HUES6 (cell line): Measurements from ENCODE around the gene PDE8B.

Source experiments
- H3K27ac ChIP-seq: 2 replicates; pipeline ENCODE4 v1.7.0; 2013; ENCODE audit warnings: low read depth, mild to moderate bottlenecking, low read length, inconsistent platforms
- H3K27me3 ChIP-seq: 2 replicates; pipeline ENCODE4 v1.6.1; 2013; ENCODE audit warnings: low read length; ENCODE audit not compliant: control insufficient read depth, insufficient read depth
- H3K36me3 ChIP-seq: 2 replicates; pipeline ENCODE4 v1.6.1; 2013; ENCODE audit warnings: low read length; ENCODE audit not compliant: control insufficient read depth, insufficient read depth
- H3K4me1 ChIP-seq: 2 replicates; pipeline ENCODE4 v1.6.1; 2013; ENCODE audit warnings: low read length; ENCODE audit not compliant: control insufficient read depth, insufficient read depth
- H3K4me3 ChIP-seq: 2 replicates; pipeline ENCODE4 v1.5.1; 2013; ENCODE audit warnings: low read depth, low read length
- H3K9ac ChIP-seq: one replicate; pipeline ENCODE4 v1.6.1; 2013; ENCODE audit warnings: mild to moderate bottlenecking, low read length
- H3K9me3 ChIP-seq: 2 replicates; pipeline ENCODE4 v1.6.1; 2013; ENCODE audit warnings: low read depth, low read length; ENCODE audit not compliant: control insufficient read depth, insufficient read depth

The PDE8B gene

DNA sequence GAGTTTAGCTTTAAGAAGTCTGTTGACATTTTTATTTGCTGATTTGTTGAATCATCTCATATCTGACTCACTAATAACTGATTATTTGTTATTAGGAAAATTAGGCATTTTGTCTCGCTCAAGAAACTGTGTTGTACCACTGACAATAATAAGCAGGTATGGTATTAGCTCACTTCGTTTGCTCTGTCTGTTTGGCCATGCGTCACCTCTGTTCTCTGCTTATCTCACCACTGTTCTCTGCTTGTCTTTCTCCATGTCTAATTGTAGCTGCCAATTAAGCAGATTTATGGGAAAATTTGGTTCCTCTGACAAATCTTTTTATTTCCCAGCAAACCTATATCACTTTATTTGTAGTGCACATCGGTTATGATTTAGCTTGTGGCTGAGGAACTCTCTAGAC lies 142.8 kb downstream of the PDE8B start:
- no peak overlapping the region for H3K27ac ChIP-seq
- no peaks in the 10 kb centered on the region for H3K27me3 ChIP-seq
- H3K4me1 ChIP-seq: no peaks in the 10 kb centered on the region
- H3K36me3 ChIP-seq: no peaks in the 10 kb centered on the region
- no peak overlapping the region for H3K4me3 ChIP-seq
- no peaks in the 10 kb centered on the region for H3K9me3 ChIP-seq
- H3K9ac ChIP-seq: no peak overlapping the region

GRCh38 chr5:77354454-77354853 lies 144.0 kb downstream of the PDE8B start:
- Histone ChIP-seq H3K27me3 (no peaks in the 10 kb centered on the region), H3K36me3 (no peaks in the 10 kb centered on the region), H3K27ac (no peak overlapping the region), H3K4me1 (no peaks in the 10 kb centered on the region), H3K9me3 (no peaks in the 10 kb centered on the region), H3K4me3 (no peak overlapping the region), H3K9ac (no peak overlapping the region)

DNA sequence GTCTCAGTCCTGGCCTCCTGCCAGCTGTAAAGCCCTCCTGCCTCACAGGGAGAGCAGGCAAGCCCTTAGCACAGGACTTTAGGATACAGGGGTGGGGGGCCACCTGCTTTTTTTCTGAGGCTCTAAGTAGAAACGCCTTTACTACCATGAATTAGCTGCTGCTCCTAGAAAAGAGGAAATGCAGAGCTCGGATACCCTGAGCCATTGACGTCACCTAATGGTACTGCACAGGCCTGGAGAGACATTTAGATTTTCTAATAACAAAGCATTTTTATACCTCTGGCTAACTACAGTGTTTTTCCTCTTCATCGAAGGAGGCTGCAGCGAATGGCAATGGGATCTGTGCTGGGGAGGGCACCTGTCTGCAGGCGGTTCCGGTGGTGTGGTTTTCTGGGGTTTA lies 144.6 kb downstream of the PDE8B start:
- Histone ChIP-seq H3K4me1 (no peaks in the 10 kb centered on the region), H3K27me3 (no peaks in the 10 kb centered on the region), H3K27ac (no peak overlapping the region), H3K4me3 (no peak overlapping the region), H3K9ac (no peak overlapping the region), H3K9me3 (no peaks in the 10 kb centered on the region), H3K36me3 (no peaks in the 10 kb centered on the region)

DNA sequence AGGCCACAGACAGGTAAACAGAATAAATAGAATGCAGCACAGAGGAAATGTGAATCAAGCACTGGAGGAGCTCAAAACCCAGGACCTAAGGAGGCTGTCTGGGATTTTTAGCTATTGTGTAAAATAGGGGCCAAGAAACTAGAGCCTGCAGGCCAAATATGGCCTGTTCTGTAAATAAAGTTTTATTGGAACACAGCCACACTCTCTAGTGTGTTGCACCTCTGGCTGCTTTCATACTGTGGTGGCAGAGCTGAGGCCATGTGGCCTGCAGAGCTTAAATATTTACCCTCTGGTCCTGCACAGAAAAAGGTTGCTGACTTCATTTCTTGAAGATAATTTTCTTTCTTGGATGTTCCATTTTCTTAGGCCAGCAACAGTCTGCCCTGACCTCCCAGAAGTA lies 145.3 kb downstream of the PDE8B start:
- Histone ChIP-seq H3K9me3 (no peaks in the 10 kb centered on the region), H3K27ac (no peak overlapping the region), H3K4me3 (no peak overlapping the region), H3K4me1 (no peaks in the 10 kb centered on the region), H3K36me3 (no peaks in the 10 kb centered on the region), H3K27me3 (no peaks in the 10 kb centered on the region), H3K9ac (no peak overlapping the region)

GRCh38 chr5:77356740-77357139 lies 146.3 kb downstream of the PDE8B start:
- H3K9me3 ChIP-seq: no peaks in the 10 kb centered on the region
- no peaks in the 10 kb centered on the region for H3K27me3 ChIP-seq
- no peak overlapping the region for H3K9ac ChIP-seq
- H3K4me3 ChIP-seq: no peak overlapping the region
- H3K36me3 ChIP-seq: no peaks in the 10 kb centered on the region
- no peak overlapping the region for H3K27ac ChIP-seq
- H3K4me1 ChIP-seq: no peaks in the 10 kb centered on the region

GRCh38 chr5:77358255-77359205 lies 148.1 kb downstream of the PDE8B start:
- H3K9me3 ChIP-seq: no peaks in the 10 kb centered on the region
- no peaks in the 10 kb centered on the region for H3K36me3 ChIP-seq
- H3K4me1 ChIP-seq: no peaks in the 10 kb centered on the region
- H3K27ac ChIP-seq: no peak overlapping the region
- no peak overlapping the region for H3K4me3 ChIP-seq
- H3K9ac ChIP-seq: no peak overlapping the region
- no peaks in the 10 kb centered on the region for H3K27me3 ChIP-seq

DNA sequence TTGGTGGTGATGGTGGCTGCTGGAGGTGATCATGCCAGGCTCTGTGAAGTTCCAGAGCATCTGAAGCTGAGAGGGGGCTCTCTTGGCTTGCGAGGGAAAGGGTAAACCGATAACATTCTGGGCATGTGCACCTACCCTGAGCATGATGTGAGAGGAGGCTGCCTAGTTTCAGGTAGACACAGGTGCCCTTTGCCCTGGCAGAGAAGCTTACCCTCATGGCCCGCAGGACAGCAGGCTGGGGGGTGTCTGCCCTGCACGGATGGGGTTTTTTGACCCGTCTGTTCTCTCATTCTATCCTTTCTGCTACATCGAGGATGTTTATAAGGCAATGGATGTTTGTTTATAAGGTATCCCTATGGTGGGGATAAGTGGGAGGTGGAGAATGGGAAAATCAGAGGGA lies 148.8 kb downstream of the PDE8B start:
- Histone ChIP-seq H3K4me3 (no peak overlapping the region), H3K27ac (no peak overlapping the region), H3K36me3 (no peaks in the 10 kb centered on the region), H3K9me3 (no peaks in the 10 kb centered on the region), H3K9ac (no peak overlapping the region), H3K27me3 (no peaks in the 10 kb centered on the region), H3K4me1 (no peaks in the 10 kb centered on the region)

DNA sequence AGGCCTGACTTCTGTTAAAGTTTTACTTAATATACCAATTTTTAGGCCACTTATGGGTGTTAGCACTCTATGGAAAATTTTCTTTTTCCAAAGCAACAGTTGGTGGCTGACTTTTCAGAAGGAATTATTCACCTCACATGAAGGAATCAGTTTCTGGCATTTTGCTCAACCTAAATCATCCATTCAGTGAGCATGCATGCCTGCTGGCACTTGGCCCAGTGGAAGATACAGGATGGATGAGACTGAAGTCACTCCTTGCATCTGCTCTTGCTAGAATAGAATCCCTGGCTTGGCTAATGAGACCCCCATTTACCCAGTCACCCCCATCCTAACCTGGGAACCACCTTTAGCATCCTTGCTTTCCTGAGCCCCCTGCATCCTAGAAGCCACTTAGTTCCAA lies 149.9 kb downstream of the PDE8B start:
- Histone ChIP-seq H3K9me3 (no peaks in the 10 kb centered on the region), H3K9ac (no peak overlapping the region), H3K27ac (no peak overlapping the region), H3K36me3 (no peaks in the 10 kb centered on the region), H3K4me3 (no peak overlapping the region), H3K4me1 (no peaks in the 10 kb centered on the region), H3K27me3 (no peaks in the 10 kb centered on the region)

DNA sequence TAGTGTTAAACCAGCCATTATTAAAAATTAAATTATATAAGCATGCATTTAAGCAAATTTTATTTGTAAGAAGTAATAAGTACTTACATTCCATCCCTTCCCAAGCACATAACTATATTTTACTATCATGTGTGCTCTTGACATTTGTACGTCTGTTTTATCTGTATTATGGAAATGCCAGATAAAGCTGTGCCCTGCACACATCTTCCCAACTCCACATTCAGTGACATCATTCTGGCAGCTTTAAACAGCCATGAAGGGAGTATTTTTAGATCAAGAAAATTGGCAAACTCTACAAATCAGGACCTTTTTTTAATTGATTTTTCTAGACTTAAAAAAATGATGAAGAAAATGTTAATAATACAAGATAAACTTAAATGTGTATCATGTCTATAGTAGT lies 150.5 kb downstream of the PDE8B start:
- Histone ChIP-seq H3K27ac (no peak overlapping the region), H3K9ac (no peak overlapping the region), H3K27me3 (no peaks in the 10 kb centered on the region), H3K36me3 (no peaks in the 10 kb centered on the region), H3K4me1 (no peaks in the 10 kb centered on the region), H3K4me3 (no peak overlapping the region), H3K9me3 (no peaks in the 10 kb centered on the region)

- H3K36me3 ChIP-seq: no peaks in the 10 kb centered on the region
- no peak overlapping the region for H3K9ac ChIP-seq
- H3K27ac ChIP-seq: no peak overlapping the region
Measured at GRCh38 chr5:77366717-77367500, 156.4 kb downstream of the PDE8B start.

DNA sequence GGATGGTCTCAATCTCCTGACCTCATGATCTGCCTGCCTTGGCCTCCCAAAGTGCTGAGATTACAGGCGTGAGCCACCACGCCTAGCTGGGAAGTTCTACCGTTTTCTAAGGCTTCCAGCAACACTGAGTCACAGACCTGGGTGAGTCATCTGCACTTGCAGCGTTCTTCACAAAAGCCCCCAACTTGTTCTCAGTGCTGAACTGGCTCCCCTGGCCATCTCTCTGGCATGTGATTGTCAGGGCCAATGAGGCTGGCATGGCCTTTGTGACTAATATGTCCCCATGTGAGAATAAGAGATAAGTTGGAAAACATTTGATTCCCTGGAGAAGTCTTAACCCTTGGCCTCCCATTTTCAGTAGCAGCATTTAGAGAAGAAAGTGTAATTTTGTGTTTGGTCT lies 157.3 kb downstream of the PDE8B start:
- H3K9me3 ChIP-seq: no peaks in the 10 kb centered on the region
- H3K4me1 ChIP-seq: no peaks in the 10 kb centered on the region
- no peaks in the 10 kb centered on the region for H3K36me3 ChIP-seq

More at GRCh38 chr5:77366717-77367500, 156.4 kb downstream of the PDE8B start:
- Histone ChIP-seq H3K4me1 (no peaks in the 10 kb centered on the region), H3K27me3 (no peaks in the 10 kb centered on the region), H3K4me3 (no peak overlapping the region), H3K9me3 (no peaks in the 10 kb centered on the region)

More for the DNA sequence above, 157.3 kb downstream of the PDE8B start:
- H3K9ac ChIP-seq: no peak overlapping the region
- H3K4me3 ChIP-seq: no peak overlapping the region
- H3K27me3 ChIP-seq: no peaks in the 10 kb centered on the region
- no peak overlapping the region for H3K27ac ChIP-seq
